Measurements from ENCODE around the gene FAM98A. TPM values are rescaled to one million over a fixed set of nuclear protein-coding genes. Genes with fewer than 3 reads are reported as not detected.

Gene FAM98A
- 10 to 100 TPM; 45.4 to 46.1 TPM for total RNA-seq

GRCh38 chr2:33599175-33599942, at the start of gene FAM98A:
FAM98A (minus strand) TSS chr2:33599299; CDS start chr2:33599221, 78 bp downstream.
- peak within 1 kb of the TSS; percentile 87 for H3K27ac Mint-ChIP-seq
- H3K27me3 Mint-ChIP-seq (ENCODE audit: low read depth) = no peaks in the 10 kb centered on the region
- H3K9me3 Mint-ChIP-seq = no peaks in the 10 kb centered on the region
- intact Hi-C loops (cut with micrococcal nuclease) = loop anchor here (1.0 to 10.0 kb wide), 5 partner anchors 124 to 1537 kb away; partner anchors contain the start of genes BIRC6, SLC30A6 and SPAST
- DNase-seq = peak; percentile 98
- H3K36me3 Mint-ChIP-seq (ENCODE audit: low read depth) = peaks cover 6% of the 10 kb centered on the region
- CTCF ChIA-PET = interaction anchor here (1.1 to 2.4 kb wide), 3 partner anchors 11 to 219 kb away, joined by 3 to 18 read pairs (median 4); no protein-coding TSS in a partner anchor
- peaks cover 22% of the 10 kb centered on the region for H3K4me1 Mint-ChIP-seq (ENCODE audit: low read depth)
- peak within 1 kb of the TSS; percentile 95 for H3K4me3 Mint-ChIP-seq

GRCh38 chr2:33645861-33646260, 46.8 kb upstream of the FAM98A start:
- no peak overlapping the region for H3K4me3 Mint-ChIP-seq
- no peaks in the 10 kb centered on the region for H3K4me1 Mint-ChIP-seq (ENCODE audit: low read depth)
- peaks cover 3% of the 10 kb centered on the region for H3K36me3 Mint-ChIP-seq (ENCODE audit: low read depth)
- no peak overlapping the region for H3K27ac Mint-ChIP-seq
- CTCF ChIA-PET = no interaction called here
- H3K27me3 Mint-ChIP-seq (ENCODE audit: low read depth) = peaks cover 9% of the 10 kb centered on the region
- DNase-seq = no peak
- H3K9me3 Mint-ChIP-seq = peaks cover 3% of the 10 kb centered on the region
- intact Hi-C loops (cut with micrococcal nuclease) = no loop called here

- no peak overlapping the region for H3K27ac Mint-ChIP-seq
- H3K4me3 Mint-ChIP-seq = no peak overlapping the region
- CTCF ChIA-PET = no interaction called here
Measured at GRCh38 chr2:33644215-33644614, 45.1 kb upstream of the FAM98A start.

GRCh38 chr2:33636001-33636400, 36.9 kb upstream of the FAM98A start:
- Mint-ChIP-seq H3K4me3 (no peak overlapping the region), H3K9me3 (no peaks in the 10 kb centered on the region), H3K36me3 (ENCODE audit: low read depth) (no peaks in the 10 kb centered on the region), H3K27me3 (ENCODE audit: low read depth) (peaks cover 2% of the 10 kb centered on the region), H3K27ac (no peak overlapping the region), H3K4me1 (ENCODE audit: low read depth) (no peaks in the 10 kb centered on the region)
- CTCF ChIA-PET = no interaction called here
- intact Hi-C loops (cut with micrococcal nuclease) = no loop called here
- no peak for DNase-seq

More at GRCh38 chr2:33644215-33644614, 45.1 kb upstream of the FAM98A start:
- intact Hi-C loops (cut with micrococcal nuclease) = no loop called here
- Mint-ChIP-seq H3K36me3 (ENCODE audit: low read depth) (peaks cover 3% of the 10 kb centered on the region), H3K27me3 (ENCODE audit: low read depth) (peaks cover 9% of the 10 kb centered on the region), H3K9me3 (peaks cover 3% of the 10 kb centered on the region), H3K4me1 (ENCODE audit: low read depth) (no peaks in the 10 kb centered on the region)
- no peak for DNase-seq

- DNase-seq = no peak
- Mint-ChIP-seq H3K27me3 (ENCODE audit: low read depth) (peaks cover 2% of the 10 kb centered on the region), H3K27ac (no peak overlapping the region), H3K4me3 (no peak overlapping the region), H3K4me1 (ENCODE audit: low read depth) (no peaks in the 10 kb centered on the region), H3K36me3 (ENCODE audit: low read depth) (no peaks in the 10 kb centered on the region), H3K9me3 (no peaks in the 10 kb centered on the region)
- CTCF ChIA-PET = no interaction called here
- intact Hi-C loops (cut with micrococcal nuclease) = no loop called here
Measured at GRCh38 chr2:33634261-33634910, 35.3 kb upstream of the FAM98A start.

- no peak overlapping the region for H3K4me3 Mint-ChIP-seq
- CTCF ChIA-PET = no interaction called here
- intact Hi-C loops (cut with micrococcal nuclease) = no loop called here
- H3K4me1 Mint-ChIP-seq (ENCODE audit: low read depth) = no peaks in the 10 kb centered on the region
- H3K36me3 Mint-ChIP-seq (ENCODE audit: low read depth) = no peaks in the 10 kb centered on the region
- DNase-seq = no peak
- peaks cover 2% of the 10 kb centered on the region for H3K27me3 Mint-ChIP-seq (ENCODE audit: low read depth)
- H3K9me3 Mint-ChIP-seq = no peaks in the 10 kb centered on the region
- no peak overlapping the region for H3K27ac Mint-ChIP-seq
Measured at GRCh38 chr2:33633315-33633714, 34.2 kb upstream of the FAM98A start.

- Mint-ChIP-seq H3K4me1 (ENCODE audit: low read depth) (no peaks in the 10 kb centered on the region), H3K27me3 (ENCODE audit: low read depth) (peaks cover 2% of the 10 kb centered on the region), H3K4me3 (no peak overlapping the region), H3K36me3 (ENCODE audit: low read depth) (no peaks in the 10 kb centered on the region), H3K9me3 (no peaks in the 10 kb centered on the region), H3K27ac (no peak overlapping the region)
- DNase-seq = no peak
- intact Hi-C loops (cut with micrococcal nuclease) = no loop called here
- CTCF ChIA-PET = no interaction called here
Measured at GRCh38 chr2:33632831-33633230, 33.7 kb upstream of the FAM98A start.

- H3K9me3 Mint-ChIP-seq = no peaks in the 10 kb centered on the region
- DNase-seq = no peak
- intact Hi-C loops (cut with micrococcal nuclease) = no loop called here
- no peaks in the 10 kb centered on the region for H3K4me1 Mint-ChIP-seq (ENCODE audit: low read depth)
- H3K4me3 Mint-ChIP-seq = no peak overlapping the region
- H3K27ac Mint-ChIP-seq = no peak overlapping the region
- no peaks in the 10 kb centered on the region for H3K36me3 Mint-ChIP-seq (ENCODE audit: low read depth)
- CTCF ChIA-PET = no interaction called here
- H3K27me3 Mint-ChIP-seq (ENCODE audit: low read depth) = peaks cover 2% of the 10 kb centered on the region
Measured at GRCh38 chr2:33628031-33628827, 29.1 kb upstream of the FAM98A start.

- Mint-ChIP-seq H3K27me3 (ENCODE audit: low read depth) (no peaks in the 10 kb centered on the region), H3K36me3 (ENCODE audit: low read depth) (peaks cover 32% of the 10 kb centered on the region), H3K4me1 (ENCODE audit: low read depth) (no peaks in the 10 kb centered on the region), H3K4me3 (no peak overlapping the region), H3K9me3 (peaks cover 17% of the 10 kb centered on the region), H3K27ac (no peak overlapping the region)
- intact Hi-C loops (cut with micrococcal nuclease) = no loop called here
- CTCF ChIA-PET = no interaction called here
- DNase-seq = no peak
Measured at GRCh38 chr2:33619028-33619427, 19.9 kb upstream of the FAM98A start.

- CTCF ChIA-PET = no interaction called here
Measured at GRCh38 chr2:33617989-33618388, 18.9 kb upstream of the FAM98A start.

GRCh38 chr2:33617401-33617800, 18.3 kb upstream of the FAM98A start:
- Mint-ChIP-seq H3K9me3 (peaks cover 17% of the 10 kb centered on the region), H3K27ac (no peak overlapping the region), H3K27me3 (ENCODE audit: low read depth) (no peaks in the 10 kb centered on the region), H3K4me1 (ENCODE audit: low read depth) (no peaks in the 10 kb centered on the region), H3K4me3 (no peak overlapping the region), H3K36me3 (ENCODE audit: low read depth) (peaks cover 35% of the 10 kb centered on the region)
- no peak for DNase-seq
- intact Hi-C loops (cut with micrococcal nuclease) = no loop called here
- CTCF ChIA-PET = no interaction called here

More at GRCh38 chr2:33617989-33618388, 18.9 kb upstream of the FAM98A start:
- H3K27ac Mint-ChIP-seq = no peak overlapping the region
- H3K36me3 Mint-ChIP-seq (ENCODE audit: low read depth) = peaks cover 35% of the 10 kb centered on the region
- DNase-seq = no peak
- intact Hi-C loops (cut with micrococcal nuclease) = no loop called here
- no peaks in the 10 kb centered on the region for H3K4me1 Mint-ChIP-seq (ENCODE audit: low read depth)
- H3K9me3 Mint-ChIP-seq = peaks cover 17% of the 10 kb centered on the region
- H3K4me3 Mint-ChIP-seq = no peak overlapping the region
- H3K27me3 Mint-ChIP-seq (ENCODE audit: low read depth) = no peaks in the 10 kb centered on the region

- no peak overlapping the region for H3K4me3 Mint-ChIP-seq
- no peak overlapping the region for H3K27ac Mint-ChIP-seq
- no peaks in the 10 kb centered on the region for H3K27me3 Mint-ChIP-seq (ENCODE audit: low read depth)
- DNase-seq = no peak
- CTCF ChIA-PET = no interaction called here
- peaks cover 35% of the 10 kb centered on the region for H3K36me3 Mint-ChIP-seq (ENCODE audit: low read depth)
- intact Hi-C loops (cut with micrococcal nuclease) = no loop called here
- H3K4me1 Mint-ChIP-seq (ENCODE audit: low read depth) = no peaks in the 10 kb centered on the region
- peaks cover 17% of the 10 kb centered on the region for H3K9me3 Mint-ChIP-seq
Measured at GRCh38 chr2:33616873-33617272, 17.8 kb upstream of the FAM98A start.
